Small intestine (tissue), 7 donors: ENCODE results near the gene PRKAR2B. TPM values are rescaled to one million over a fixed set of nuclear protein-coding genes. Genes with fewer than 3 reads are reported as not detected.

Experiments used
- DNase-seq, 2 donors: peaks; one replicate each; pipeline versions ENCODE4 v3.0.0 to v3.0.0-alpha.2; 2013
- FAIRE-seq: peaks from 2 replicates; lab custom pipeline; 2012; peaks lifted over from hg19 to GRCh38; lab: Jason Lieb, UNC
- H3K27ac ChIP-seq, 3 donors: one replicate each; pipeline ENCODE4 v1.5.1; 2013; ENCODE audit warnings: low read length in 2 of 3, mild to moderate bottlenecking in 2 of 3, control low read depth in 1 of 3, inconsistent platforms in 1 of 3, low read depth in 1 of 3, moderate library complexity in 1 of 3
- H3K27me3 ChIP-seq, 3 donors: one replicate each; pipeline ENCODE4 v1.6.1; 2013; ENCODE audit warnings: low read length in 3 of 3, inconsistent platforms in 1 of 3; ENCODE audit not compliant: control insufficient read depth in 3 of 3, insufficient read depth in 3 of 3
- H3K36me3 ChIP-seq, 3 donors: one replicate each; pipeline ENCODE4 v1.6.1; 2013; ENCODE audit warnings: low read length in 3 of 3, inconsistent platforms in 1 of 3, low read depth in 1 of 3, mild to moderate bottlenecking in 1 of 3, moderate library complexity in 1 of 3; ENCODE audit not compliant: control insufficient read depth in 3 of 3, insufficient read depth in 2 of 3
- H3K4me1 ChIP-seq, 3 donors: one replicate each; pipeline ENCODE4 v1.6.1; 2013; ENCODE audit warnings: low read length in 2 of 3, inconsistent platforms in 1 of 3, low read depth in 1 of 3, mild to moderate bottlenecking in 1 of 3, moderate library complexity in 1 of 3; ENCODE audit not compliant: control insufficient read depth in 3 of 3, insufficient read depth in 2 of 3
- H3K4me3 ChIP-seq, 3 donors: one replicate each; pipeline ENCODE4 v1.5.1; 2013; ENCODE audit warnings: low read length in 3 of 3, control low read depth in 1 of 3, inconsistent platforms in 1 of 3, low read depth in 1 of 3, mild to moderate bottlenecking in 1 of 3, moderate library complexity in 1 of 3
- H3K9me3 ChIP-seq, 2 donors: one replicate each; pipeline ENCODE4 v1.6.1; 2013; ENCODE audit warnings: low read depth in 1 of 2, low read length in 1 of 2; ENCODE audit not compliant: control insufficient read depth in 2 of 2, insufficient read depth in 1 of 2
- WGBS, 3 donors: extraction: QIAGEN DNeasy Blood & Tissue Kit; methylation state at CpG; one replicate each; pipeline ENCODE4 v1.1.7; 2013; 5-methylcytosine and 5-hydroxymethylcytosine counted together
- polyA plus RNA-seq, 4 donors: library from polyadenylated mRNA; stranded (reverse) in 3 of 4; unstranded in 1 of 4; fragments of 200-250 nt in 3 of 4; fragments of 120-200 nt in 1 of 4; gene quantifications; one replicate each; pipeline versions ENCODE4 v1.2.1 to v1.2.3, GENCODE V29; 2013
- donor health status: healthy with polysubstance abuse.
- donor health status: control.
- donor health status: control.
- donor health status: Bipolar disorder and iron deficiency.
- donor health status: healthy.

The PRKAR2B gene
- polyA plus RNA-seq, 4 donors, result 0.89 to 12.9 (median 7.2) TPM

GRCh38 chr7:107032050-107032449 is 12.5 kb upstream of the PRKAR2B start:
- Histone ChIP-seq H3K36me3 (no peaks in the 10 kb centered on the region), H3K4me3 (no peak overlapping the region), H3K4me1 (no peaks in the 10 kb centered on the region), H3K27me3 (no peaks in the 10 kb centered on the region), H3K27ac (no peak overlapping the region), H3K9me3 (peaks cover 0 to 3% of the 10 kb centered on the region in 2 donors)
- FAIRE-seq (no peak), DNase-seq (no peak)
- WGBS, 3 donors, result 81 to 89% (median 86%) methylated on average over 2 of the region's 2 CpGs

GRCh38 chr7:107032720-107033438 is 11.6 kb upstream of the PRKAR2B start:
- Histone ChIP-seq H3K27me3 (no peaks in the 10 kb centered on the region), H3K4me3 (no peak overlapping the region), H3K9me3 (peaks cover 0 to 3% of the 10 kb centered on the region in 2 donors), H3K36me3 (no peaks in the 10 kb centered on the region), H3K27ac (no peak overlapping the region), H3K4me1 (no peaks in the 10 kb centered on the region)
- 82 to 90% (median 85%) methylated on average over 8 of the region's 8 CpGs for WGBS, 3 donors
- FAIRE-seq (no peak), DNase-seq (no peak)

- no peak overlapping the region for H3K4me3 ChIP-seq
- no peaks in the 10 kb centered on the region for H3K36me3 ChIP-seq
- 73 to 84% (median 81%) methylated on average over 1 of the region's 1 CpG for WGBS, 3 donors
- H3K27ac ChIP-seq, result no peak overlapping the region
- DNase-seq (no peak), FAIRE-seq (no peak)
- H3K9me3 ChIP-seq, result peaks cover 0 to 3% of the 10 kb centered on the region in 2 donors
- no peaks in the 10 kb centered on the region for H3K27me3 ChIP-seq
- H3K4me1 ChIP-seq, result no peaks in the 10 kb centered on the region
Measured at GRCh38 chr7:107034553-107034952, 10.0 kb upstream of the PRKAR2B start.

- FAIRE-seq, result no peak
- no peaks in the 10 kb centered on the region for H3K4me1 ChIP-seq
- H3K4me3 ChIP-seq, result no peak overlapping the region
- H3K9me3 ChIP-seq, result peaks cover 0 to 3% of the 10 kb centered on the region in 2 donors
- no peak for DNase-seq
- no peak overlapping the region for H3K27ac ChIP-seq
- H3K27me3 ChIP-seq, result no peaks in the 10 kb centered on the region
- no peaks in the 10 kb centered on the region for H3K36me3 ChIP-seq
Measured at GRCh38 chr7:107035446-107035845, 9.1 kb upstream of the PRKAR2B start.

GRCh38 chr7:107036535-107036934 is 8.0 kb upstream of the PRKAR2B start:
- WGBS, 3 donors, result 77 to 90% (median 84%) methylated on average over 4 of the region's 4 CpGs
- H3K36me3 ChIP-seq, result no peaks in the 10 kb centered on the region
- no peak for FAIRE-seq
- H3K27me3 ChIP-seq, result no peaks in the 10 kb centered on the region
- H3K9me3 ChIP-seq, result peaks cover 0 to 3% of the 10 kb centered on the region in 2 donors
- H3K27ac ChIP-seq, result no peak overlapping the region
- H3K4me1 ChIP-seq, result no peaks in the 10 kb centered on the region
- no peak for DNase-seq
- no peak overlapping the region for H3K4me3 ChIP-seq

GRCh38 chr7:107037717-107038603 is 6.5 kb upstream of the PRKAR2B start:
- Histone ChIP-seq H3K9me3 (peaks cover 0 to 3% of the 10 kb centered on the region in 2 donors), H3K27ac (peak overlapping the region in 1 of 3 donors; percentile 10), H3K36me3 (no peaks in the 10 kb centered on the region), H3K27me3 (no peaks in the 10 kb centered on the region), H3K4me1 (no peaks in the 10 kb centered on the region), H3K4me3 (no peak overlapping the region)
- DNase-seq (no peak), FAIRE-seq (no peak)
- 67 to 90% (median 82%) methylated on average over 3 of the region's 3 CpGs for WGBS, 3 donors

- Histone ChIP-seq H3K27ac (no peak overlapping the region), H3K4me1 (no peaks in the 10 kb centered on the region), H3K27me3 (no peaks in the 10 kb centered on the region), H3K36me3 (no peaks in the 10 kb centered on the region), H3K9me3 (peaks cover 0 to 3% of the 10 kb centered on the region in 2 donors), H3K4me3 (no peak overlapping the region)
- DNase-seq (no peak), FAIRE-seq (no peak)
- WGBS, 3 donors, result 59 to 82% (median 78%) methylated on average over 2 of the region's 2 CpGs
Measured at GRCh38 chr7:107039199-107039900, 5.2 kb upstream of the PRKAR2B start.

- WGBS, 3 donors, result 50 to 71% (median 60%) methylated on average over 2 of the region's 2 CpGs
- DNase-seq, result no peak
Measured at GRCh38 chr7:107041097-107041496, 3.4 kb upstream of the PRKAR2B start.

More at GRCh38 chr7:107041097-107041496, 3.4 kb upstream of the PRKAR2B start:
- H3K4me3 ChIP-seq, result no peak overlapping the region
- FAIRE-seq, result no peak
- H3K4me1 ChIP-seq, result peaks cover 0 to 10% (median 0%) of the 10 kb centered on the region in 3 donors
- peaks cover 0 to 2% of the 10 kb centered on the region in 2 donors for H3K9me3 ChIP-seq
- H3K36me3 ChIP-seq, result no peaks in the 10 kb centered on the region
- peaks cover 0 to 8% (median 0%) of the 10 kb centered on the region in 3 donors for H3K27me3 ChIP-seq
- H3K27ac ChIP-seq, result no peak overlapping the region
